Epithelial cell of proximal tubule (primary cell): Measurements from ENCODE around the gene MARS1. TPM values are rescaled to one million over a fixed set of nuclear protein-coding genes. Genes with fewer than 3 reads are reported as not detected.

Experiments used
- DNase-seq: peaks from one replicate; pipeline ENCODE4 v3.0.0-alpha.2; 2011; ENCODE audit warnings: low read depth
- H3K4me3 ChIP-seq: 2 replicates; pipeline ENCODE4 v1.5.1; 2011; ENCODE audit warnings: low read depth, mild to moderate bottlenecking, low read length
- CTCF ChIP-seq: conservative IDR thresholded peaks from 2 replicates; pipeline ENCODE4 v1.5.1; 2012; ENCODE audit warnings: low read depth, mild to moderate bottlenecking, low read length
- total RNA-seq: library from RNA; depleted of rRNA; stranded (reverse); fragments of >200 nt; gene quantifications from 2 replicates; pipeline ENCODE4 v1.2.3, GENCODE V29; 2015

Gene MARS1
- total RNA-seq, 1 donor from 2014 or later = 107 TPM

- no peak overlapping the region for H3K4me3 ChIP-seq
- DNase-seq = no peak
- no peak for TF ChIP-seq CTCF
Observed at GRCh38 chr12:57470286-57470969, 17.4 kb upstream of the MARS1 start.

- no peak for DNase-seq
- no peak overlapping the region for H3K4me3 ChIP-seq
- no peak for TF ChIP-seq CTCF
Observed at GRCh38 chr12:57470970-57471656, 16.8 kb upstream of the MARS1 start.

GRCh38 chr12:57471661-57472060 is 16.2 kb upstream of the MARS1 start:
- no peak for DNase-seq
- no peak overlapping the region for H3K4me3 ChIP-seq
- TF ChIP-seq CTCF = no peak

GRCh38 chr12:57472391-57472790 is 15.5 kb upstream of the MARS1 start:
- TF ChIP-seq CTCF = no peak
- H3K4me3 ChIP-seq = no peak overlapping the region
- DNase-seq = no peak

- DNase-seq = no peak
- no peak for TF ChIP-seq CTCF
- no peak overlapping the region for H3K4me3 ChIP-seq
Observed at GRCh38 chr12:57473392-57473791, 14.5 kb upstream of the MARS1 start.

GRCh38 chr12:57473886-57474285 is 14.0 kb upstream of the MARS1 start:
- no peak overlapping the region for H3K4me3 ChIP-seq
- no peak for DNase-seq
- no peak for TF ChIP-seq CTCF

GRCh38 chr12:57474430-57474829 is 13.4 kb upstream of the MARS1 start:
- no peak for DNase-seq
- no peak overlapping the region for H3K4me3 ChIP-seq
- no peak for TF ChIP-seq CTCF
